NB4 (cell line): ENCODE results near the gene OTOF.

Experiments used
- POLR2A ChIP-seq: IDR thresholded peaks from 2 replicates; pipeline ENCODE4 v1.6.1; 2011; ENCODE audit warnings: mild to moderate bottlenecking; ENCODE audit not compliant: insufficient read length; ENCODE audit errors: extremely low read depth
- TF ChIP-seq, protein P1 (sequence below): IDR thresholded peaks from one replicate; pipeline ENCODE4 v1.5.1; 2012; ENCODE audit warnings: low read depth, low read length

DNA sequence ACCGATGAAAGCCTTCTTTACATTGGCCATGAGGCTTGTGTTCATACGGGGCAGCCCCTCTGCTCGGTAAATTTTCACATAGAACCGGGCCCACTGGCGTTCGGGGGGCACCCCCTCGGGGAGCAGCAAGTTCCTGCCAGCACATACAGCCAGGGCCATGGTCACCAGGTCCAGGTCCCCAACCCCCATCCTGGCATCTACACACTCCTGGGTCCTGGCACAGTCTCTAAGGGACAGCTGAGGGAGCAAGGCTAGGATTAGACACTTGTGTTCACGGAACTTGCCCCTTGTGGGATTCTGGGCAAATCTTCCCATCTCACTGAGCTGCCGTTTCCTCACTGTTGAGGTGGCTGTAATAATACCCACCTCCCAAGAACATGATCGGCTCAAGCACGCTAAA, 5.6 kb upstream of the OTOF start:
- TF ChIP-seq, protein P1, sequence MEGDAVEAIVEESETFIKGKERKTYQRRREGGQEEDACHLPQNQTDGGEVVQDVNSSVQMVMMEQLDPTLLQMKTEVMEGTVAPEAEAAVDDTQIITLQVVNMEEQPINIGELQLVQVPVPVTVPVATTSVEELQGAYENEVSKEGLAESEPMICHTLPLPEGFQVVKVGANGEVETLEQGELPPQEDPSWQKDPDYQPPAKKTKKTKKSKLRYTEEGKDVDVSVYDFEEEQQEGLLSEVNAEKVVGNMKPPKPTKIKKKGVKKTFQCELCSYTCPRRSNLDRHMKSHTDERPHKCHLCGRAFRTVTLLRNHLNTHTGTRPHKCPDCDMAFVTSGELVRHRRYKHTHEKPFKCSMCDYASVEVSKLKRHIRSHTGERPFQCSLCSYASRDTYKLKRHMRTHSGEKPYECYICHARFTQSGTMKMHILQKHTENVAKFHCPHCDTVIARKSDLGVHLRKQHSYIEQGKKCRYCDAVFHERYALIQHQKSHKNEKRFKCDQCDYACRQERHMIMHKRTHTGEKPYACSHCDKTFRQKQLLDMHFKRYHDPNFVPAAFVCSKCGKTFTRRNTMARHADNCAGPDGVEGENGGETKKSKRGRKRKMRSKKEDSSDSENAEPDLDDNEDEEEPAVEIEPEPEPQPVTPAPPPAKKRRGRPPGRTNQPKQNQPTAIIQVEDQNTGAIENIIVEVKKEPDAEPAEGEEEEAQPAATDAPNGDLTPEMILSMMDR: no peak
- no peak for TF ChIP-seq POLR2A
